ENCODE data around the gene XPA.
A peak's percentile ranks its signal among the peaks of the same experiment; 100 is the strongest.

Gene XPA

DNA sequence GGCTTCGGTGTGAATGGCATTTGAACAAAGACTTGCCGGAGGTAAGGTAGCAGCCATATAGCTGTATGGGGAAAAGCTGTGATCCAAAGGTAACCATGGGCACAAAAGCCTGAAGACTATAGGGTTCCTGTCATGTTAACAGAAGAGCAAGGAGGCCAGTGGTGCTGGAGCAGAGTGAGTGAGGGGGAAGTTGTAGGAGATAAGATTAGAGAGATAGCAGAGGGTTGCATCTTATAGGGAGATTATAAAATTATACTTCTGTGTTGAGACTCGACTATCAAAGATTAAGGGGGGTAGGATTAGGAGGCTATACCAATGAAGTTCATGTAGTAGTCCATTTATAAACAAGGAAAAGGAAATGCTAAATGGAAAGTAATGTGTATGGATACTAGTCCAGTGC lies 60.2 kb downstream of the XPA start:
- H3K4me1 ChIP-seq (ENCODE audit: control insufficient read depth in 5 of 5, insufficient read depth in 5 of 5, low read length in 5 of 5) = peaks cover 0 to 46% (median 37%) of the 10 kb centered on the region in 5 donors
- no peaks in the 10 kb centered on the region for H3K9me3 ChIP-seq (ENCODE audit: control insufficient read depth in 5 of 5, low read length in 5 of 5)
- no peak overlapping the region for H3K4me3 ChIP-seq (ENCODE audit: low read depth in 1 of 5, low read length in 5 of 5)
- no peaks in the 10 kb centered on the region for H3K27me3 ChIP-seq (ENCODE audit: control insufficient read depth in 5 of 5, insufficient read depth in 4 of 5, low read length in 5 of 5)
- no peak overlapping the region for H3K27ac ChIP-seq (ENCODE audit: low read depth, low read length)
- peak overlapping the region in 1 of 5 donors; percentile 35 for H3K9ac ChIP-seq (ENCODE audit: low read length in 5 of 5)
- H3K36me3 ChIP-seq (ENCODE audit: control insufficient read depth in 5 of 5, insufficient read depth in 5 of 5, low read length in 5 of 5) = peaks cover 0 to 14% (median 3%) of the 10 kb centered on the region in 5 donors

DNA sequence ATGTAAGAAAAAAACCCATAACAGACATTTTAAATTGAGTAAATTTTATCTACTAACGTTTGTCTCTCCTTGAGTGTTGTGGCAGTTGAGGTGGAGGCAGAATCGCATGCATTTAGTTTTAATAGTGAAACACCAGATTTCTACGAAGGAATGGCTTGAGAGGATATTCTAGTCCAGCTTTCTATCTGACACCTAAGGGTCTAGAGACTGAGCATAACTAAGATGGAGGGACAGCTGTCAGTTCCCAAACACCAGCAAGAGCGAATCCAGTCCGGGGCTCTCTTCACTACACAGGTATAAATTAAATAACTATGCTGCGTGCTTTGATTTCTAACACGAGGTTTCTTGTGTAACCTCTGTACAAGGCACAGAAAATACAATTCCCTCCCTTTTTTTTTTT lies 62.1 kb downstream of the XPA start:
- Histone ChIP-seq H3K4me1 (ENCODE audit: control insufficient read depth in 5 of 5, insufficient read depth in 5 of 5, low read length in 5 of 5) (peaks cover 0 to 54% (median 42%) of the 10 kb centered on the region in 5 donors), H3K27ac (ENCODE audit: low read depth, low read length) (no peak overlapping the region)

GRCh38 chr9:97633859-97634490 lies 63.2 kb downstream of the XPA start:
- peak overlapping the region; percentile 100 for H3K27ac ChIP-seq (ENCODE audit: low read depth, low read length)
- H3K27me3 ChIP-seq (ENCODE audit: control insufficient read depth in 5 of 5, insufficient read depth in 4 of 5, low read length in 5 of 5) = no peaks in the 10 kb centered on the region
- H3K36me3 ChIP-seq (ENCODE audit: control insufficient read depth in 5 of 5, insufficient read depth in 5 of 5, low read length in 5 of 5) = peaks cover 0 to 2% (median 0%) of the 10 kb centered on the region in 5 donors
- peak overlapping the region; percentile 76 to 97 (median 92) for H3K4me3 ChIP-seq (ENCODE audit: low read depth in 1 of 5, low read length in 5 of 5)
- no peaks in the 10 kb centered on the region for H3K9me3 ChIP-seq (ENCODE audit: control insufficient read depth in 5 of 5, low read length in 5 of 5)
- H3K9ac ChIP-seq (ENCODE audit: low read length in 5 of 5) = peak overlapping the region; percentile 86 to 99 (median 93)
- peaks cover 0 to 51% (median 42%) of the 10 kb centered on the region in 5 donors for H3K4me1 ChIP-seq (ENCODE audit: control insufficient read depth in 5 of 5, insufficient read depth in 5 of 5, low read length in 5 of 5)

More for the DNA sequence above, 62.1 kb downstream of the XPA start:
- Histone ChIP-seq H3K4me3 (ENCODE audit: low read depth in 1 of 5, low read length in 5 of 5) (peak overlapping the region in 2 of 5 donors; percentile 90 to 92), H3K9ac (ENCODE audit: low read length in 5 of 5) (peak overlapping the region in 1 of 5 donors; percentile 86), H3K27me3 (ENCODE audit: control insufficient read depth in 5 of 5, insufficient read depth in 4 of 5, low read length in 5 of 5) (no peaks in the 10 kb centered on the region), H3K9me3 (ENCODE audit: control insufficient read depth in 5 of 5, low read length in 5 of 5) (no peaks in the 10 kb centered on the region), H3K36me3 (ENCODE audit: control insufficient read depth in 5 of 5, insufficient read depth in 5 of 5, low read length in 5 of 5) (peaks cover 0 to 3% (median 0%) of the 10 kb centered on the region in 5 donors)

- H3K4me1 ChIP-seq (ENCODE audit: control insufficient read depth in 5 of 5, insufficient read depth in 5 of 5, low read length in 5 of 5) = peaks cover 0 to 48% (median 39%) of the 10 kb centered on the region in 5 donors
- no peaks in the 10 kb centered on the region for H3K27me3 ChIP-seq (ENCODE audit: control insufficient read depth in 5 of 5, insufficient read depth in 4 of 5, low read length in 5 of 5)
These were observed 63.9 kb downstream of the XPA start, which contains the start of the genes NCBP1 and TSTD2 for GRCh38 chr9:97632985-97633858. Gene NCBP1 (plus strand): TSS chr9:97633821. CDS start chr9:97633882, 61 bp downstream. Gene TSTD2 (minus strand): TSS chr9:97633368. CDS start chr9:97627562, 5,806 bp downstream.

GRCh38 chr9:97632248-97632984 lies 64.7 kb downstream of the XPA start:
- Histone ChIP-seq H3K9me3 (ENCODE audit: control insufficient read depth in 5 of 5, low read length in 5 of 5) (no peaks in the 10 kb centered on the region), H3K27ac (ENCODE audit: low read depth, low read length) (peak overlapping the region; percentile 100), H3K36me3 (ENCODE audit: control insufficient read depth in 5 of 5, insufficient read depth in 5 of 5, low read length in 5 of 5) (no peaks in the 10 kb centered on the region), H3K4me1 (ENCODE audit: control insufficient read depth in 5 of 5, insufficient read depth in 5 of 5, low read length in 5 of 5) (peaks cover 0 to 51% (median 42%) of the 10 kb centered on the region in 5 donors), H3K27me3 (ENCODE audit: control insufficient read depth in 5 of 5, insufficient read depth in 4 of 5, low read length in 5 of 5) (no peaks in the 10 kb centered on the region), H3K9ac (ENCODE audit: low read length in 5 of 5) (peak overlapping the region; percentile 86 to 99 (median 96)), H3K4me3 (ENCODE audit: low read depth in 1 of 5, low read length in 5 of 5) (peak overlapping the region; percentile 74 to 95 (median 90))

More at GRCh38 chr9:97632985-97633858, 63.9 kb downstream of the XPA start, which contains the start of the genes NCBP1 and TSTD2:
- H3K9me3 ChIP-seq (ENCODE audit: control insufficient read depth in 5 of 5, low read length in 5 of 5) = no peaks in the 10 kb centered on the region
- peak within 1 kb of the TSS; percentile 86 to 99 (median 96) for H3K9ac ChIP-seq (ENCODE audit: low read length in 5 of 5)
- no peaks in the 10 kb centered on the region for H3K36me3 ChIP-seq (ENCODE audit: control insufficient read depth in 5 of 5, insufficient read depth in 5 of 5, low read length in 5 of 5)
- peak within 1 kb of the TSS; percentile 76 to 97 (median 92) for H3K4me3 ChIP-seq (ENCODE audit: low read depth in 1 of 5, low read length in 5 of 5)
- H3K27ac ChIP-seq (ENCODE audit: low read depth, low read length) = peak within 1 kb of the TSS; percentile 100

GRCh38 chr9:97630591-97630990 lies 66.5 kb downstream of the XPA start:
- Histone ChIP-seq H3K9me3 (ENCODE audit: control insufficient read depth in 5 of 5, low read length in 5 of 5) (no peaks in the 10 kb centered on the region), H3K9ac (ENCODE audit: low read length in 5 of 5) (no peak overlapping the region), H3K4me1 (ENCODE audit: control insufficient read depth in 5 of 5, insufficient read depth in 5 of 5, low read length in 5 of 5) (peaks cover 0 to 38% (median 32%) of the 10 kb centered on the region in 5 donors), H3K27me3 (ENCODE audit: control insufficient read depth in 5 of 5, insufficient read depth in 4 of 5, low read length in 5 of 5) (no peaks in the 10 kb centered on the region), H3K27ac (ENCODE audit: low read depth, low read length) (no peak overlapping the region), H3K4me3 (ENCODE audit: low read depth in 1 of 5, low read length in 5 of 5) (no peak overlapping the region), H3K36me3 (ENCODE audit: control insufficient read depth in 5 of 5, insufficient read depth in 5 of 5, low read length in 5 of 5) (peaks cover under 1 to 3% (median 1%) of the 10 kb centered on the region in 5 donors)

DNA sequence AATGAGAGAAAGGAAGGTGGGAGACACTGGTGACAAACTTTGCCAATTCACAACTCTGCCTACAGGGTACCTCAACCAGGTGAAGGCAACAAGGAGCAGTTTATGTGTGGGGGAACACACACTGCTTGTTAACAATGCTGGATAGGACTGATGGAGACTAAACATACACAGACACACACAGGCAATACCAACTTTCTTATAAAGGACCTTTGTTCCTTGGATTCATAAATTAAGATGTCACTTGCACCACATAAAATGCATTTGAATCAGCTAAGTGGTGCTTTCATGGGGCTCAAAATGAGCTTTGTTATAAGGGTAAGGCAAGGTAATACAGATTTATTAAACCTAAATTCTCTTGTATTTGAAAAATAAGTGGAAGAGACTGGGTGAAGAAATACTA lies 68.0 kb downstream of the XPA start:
- Histone ChIP-seq H3K4me1 (ENCODE audit: control insufficient read depth in 5 of 5, insufficient read depth in 5 of 5, low read length in 5 of 5) (peaks cover 0 to 25% (median 18%) of the 10 kb centered on the region in 5 donors), H3K9ac (ENCODE audit: low read length in 5 of 5) (no peak overlapping the region), H3K27ac (ENCODE audit: low read depth, low read length) (no peak overlapping the region), H3K27me3 (ENCODE audit: control insufficient read depth in 5 of 5, insufficient read depth in 4 of 5, low read length in 5 of 5) (no peaks in the 10 kb centered on the region), H3K36me3 (ENCODE audit: control insufficient read depth in 5 of 5, insufficient read depth in 5 of 5, low read length in 5 of 5) (peaks cover 8 to 15% (median 13%) of the 10 kb centered on the region in 5 donors), H3K9me3 (ENCODE audit: control insufficient read depth in 5 of 5, low read length in 5 of 5) (no peaks in the 10 kb centered on the region), H3K4me3 (ENCODE audit: low read depth in 1 of 5, low read length in 5 of 5) (no peak overlapping the region)

DNA sequence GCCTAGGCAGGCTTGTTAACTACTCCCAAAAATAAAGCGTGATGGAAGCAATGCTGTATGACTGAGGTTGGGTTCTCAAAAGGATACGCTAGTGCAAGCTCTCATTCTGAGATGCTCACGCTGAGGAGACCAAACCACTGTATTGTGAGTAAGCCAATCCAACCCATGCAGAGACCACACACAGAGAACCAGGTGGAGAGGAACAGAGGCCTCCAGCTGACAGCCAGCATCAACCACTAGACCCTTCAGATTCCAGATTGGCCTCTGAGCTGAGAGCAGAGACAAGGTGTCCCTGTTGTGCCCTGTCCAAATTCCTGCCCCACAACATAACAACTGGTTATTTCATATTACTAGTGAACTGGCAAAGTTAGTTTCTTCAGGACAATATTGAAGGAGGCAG lies 68.5 kb downstream of the XPA start:
- H3K9ac ChIP-seq (ENCODE audit: low read length in 5 of 5) = no peak overlapping the region
- H3K4me3 ChIP-seq (ENCODE audit: low read depth in 1 of 5, low read length in 5 of 5) = no peak overlapping the region
- H3K36me3 ChIP-seq (ENCODE audit: control insufficient read depth in 5 of 5, insufficient read depth in 5 of 5, low read length in 5 of 5) = peaks cover 13 to 19% (median 18%) of the 10 kb centered on the region in 5 donors
- peaks cover 0 to 23% (median 15%) of the 10 kb centered on the region in 5 donors for H3K4me1 ChIP-seq (ENCODE audit: control insufficient read depth in 5 of 5, insufficient read depth in 5 of 5, low read length in 5 of 5)
- no peak overlapping the region for H3K27ac ChIP-seq (ENCODE audit: low read depth, low read length)
- H3K27me3 ChIP-seq (ENCODE audit: control insufficient read depth in 5 of 5, insufficient read depth in 4 of 5, low read length in 5 of 5) = no peaks in the 10 kb centered on the region
- no peaks in the 10 kb centered on the region for H3K9me3 ChIP-seq (ENCODE audit: control insufficient read depth in 5 of 5, low read length in 5 of 5)

DNA sequence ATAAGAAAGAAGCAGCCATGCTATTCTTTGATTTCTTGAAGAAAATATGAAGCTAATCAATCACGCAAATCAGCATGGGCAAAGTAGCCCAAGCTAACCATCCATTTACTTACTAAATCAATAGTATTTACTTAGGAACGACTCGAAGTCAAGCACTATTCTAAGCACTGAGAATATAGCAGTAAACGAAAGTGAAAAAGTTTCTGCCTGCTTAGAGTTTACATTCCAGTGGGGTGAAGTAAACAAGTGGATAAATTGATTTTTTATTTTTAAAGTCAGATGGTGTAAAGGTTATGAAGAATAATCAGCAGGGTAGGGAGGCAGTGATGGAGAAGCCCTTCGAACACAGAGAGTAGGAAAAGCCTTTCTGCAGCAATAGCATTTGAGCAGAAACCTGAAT lies 69.5 kb downstream of the XPA start:
- Histone ChIP-seq H3K9me3 (ENCODE audit: control insufficient read depth in 5 of 5, low read length in 5 of 5) (no peaks in the 10 kb centered on the region), H3K27me3 (ENCODE audit: control insufficient read depth in 5 of 5, insufficient read depth in 4 of 5, low read length in 5 of 5) (no peaks in the 10 kb centered on the region), H3K27ac (ENCODE audit: low read depth, low read length) (no peak overlapping the region), H3K36me3 (ENCODE audit: control insufficient read depth in 5 of 5, insufficient read depth in 5 of 5, low read length in 5 of 5) (peaks cover 13 to 19% (median 18%) of the 10 kb centered on the region in 5 donors), H3K4me1 (ENCODE audit: control insufficient read depth in 5 of 5, insufficient read depth in 5 of 5, low read length in 5 of 5) (peaks cover 0 to 23% (median 15%) of the 10 kb centered on the region in 5 donors), H3K9ac (ENCODE audit: low read length in 5 of 5) (peak overlapping the region in 1 of 5 donors; percentile 22), H3K4me3 (ENCODE audit: low read depth in 1 of 5, low read length in 5 of 5) (no peak overlapping the region)
